Sigmoid colon (tissue), 7 donors: ENCODE data around the gene SDE2. TPM values are rescaled to one million over a fixed set of nuclear protein-coding genes. Genes with fewer than 3 reads are reported as not detected.

Source experiments
- DNase-seq: peaks from one replicate; pipeline ENCODE4 v3.0.0-alpha.2; 2019
- H3K27ac ChIP-seq, 4 donors: fragments of 200-600 bp; sonication (generic); one replicate each; pipeline ENCODE4 v1.5.1; 2016 to 2019; ENCODE audit warnings: mild to moderate bottlenecking in 1 of 4
- H3K27me3 ChIP-seq, 3 donors: fragments of 200-600 bp; sonication (generic); one replicate each; pipeline ENCODE4 v1.5.1; 2019; ENCODE audit warnings: mild to moderate bottlenecking in 1 of 3
- H3K36me3 ChIP-seq, 4 donors: fragments of 200-600 bp; sonication (generic); one replicate each; pipeline ENCODE4 v1.5.1; 2016 to 2019
- H3K4me1 ChIP-seq, 4 donors: fragments of 200-600 bp; sonication (generic); one replicate each; pipeline ENCODE4 v1.5.1; 2017 to 2019
- H3K4me3 ChIP-seq, 4 donors: fragments of 200-600 bp; sonication (generic); one replicate each; pipeline ENCODE4 v1.5.1; 2017 to 2019; ENCODE audit warnings: mild to moderate bottlenecking in 2 of 4, moderate library complexity in 1 of 4
- H3K9me3 ChIP-seq, 4 donors: fragments of 200-600 bp in 3 of 4; sonication (generic) in 3 of 4; one replicate each; pipeline versions ENCODE4 v1.5.1 to v1.6.1; 2013 to 2019
- CTCF ChIP-seq, 4 experiments: fragments of 450-650 bp in 3 of 4; fragments of 200-600 bp in 1 of 4; IDR thresholded peaks; one replicate each; pipeline ENCODE4 v1.5.1; 2016 to 2019; ENCODE audit warnings: antibody characterized with exemption in 4 of 4, mild to moderate bottlenecking in 3 of 4, moderate library complexity in 2 of 4
- EP300 ChIP-seq, 4 donors: sonication (generic); formaldehyde crosslinking; IDR thresholded peaks; one replicate each; pipeline ENCODE4 v1.6.1; 2017; ENCODE audit warnings: antibody characterized with exemption in 4 of 4
- POLR2A ChIP-seq, 2 donors: fragments of 450-650 bp; IDR thresholded peaks; one replicate each; pipeline ENCODE4 v1.6.1; 2016; ENCODE audit warnings: antibody characterized with exemption in 2 of 2, mild to moderate bottlenecking in 2 of 2, moderate library complexity in 2 of 2
- POLR2AphosphoS5 ChIP-seq, 4 donors: sonication (generic); formaldehyde crosslinking; IDR thresholded peaks; one replicate each; pipeline ENCODE4 v1.6.1; 2017; ENCODE audit warnings: antibody characterized with exemption in 4 of 4
- WGBS, 2 donors: extraction: QIAGEN DNeasy Blood & Tissue Kit; methylation state at CpG; one replicate each; pipeline ENCODE4 v1.1.7; 2013; 5-methylcytosine and 5-hydroxymethylcytosine counted together
- intact Hi-C: fragments of 100-400 bp; cut with DNase I; formaldehyde crosslinking; loops from one replicate; pipeline ENCODE4 v1.15.1; 2023
- polyA plus RNA-seq, 3 donors: library from polyadenylated mRNA; stranded (reverse); fragments of 200-250 nt; gene quantifications; one replicate each; pipeline ENCODE4 v1.2.3, GENCODE V29; 2013
- total RNA-seq, 4 donors: library from RNA; depleted of rRNA; stranded (reverse); fragments of >200 nt; gene quantifications; one replicate each; pipeline ENCODE4 v1.1.0, GENCODE V29; 2016
- donor health status: healthy with polysubstance abuse.
- donor health status: Bipolar disorder and iron deficiency.
- donor health status: healthy.

SDE2 gene
- total and polyA plus RNA-seq, 7 donors, result 9.0 to 21.9 (median 12.7) TPM

GRCh38 chr1:225962440-225962975 lies 36.6 kb downstream of the SDE2 start:
- TF ChIP-seq EP300 (IDR thresholded peaks at IDR 0.05) (no peak), CTCF (IDR thresholded peaks at IDR 0.05) (peak in 2 of 4 experiments; percentile 16 to 37)
- Histone ChIP-seq H3K4me3 (no peak overlapping the region), H3K9me3 (no peaks in the 10 kb centered on the region), H3K27ac (no peak overlapping the region), H3K36me3 (no peaks in the 10 kb centered on the region), H3K27me3 (peaks cover 0 to 12% (median 0%) of the 10 kb centered on the region in 3 donors), H3K4me1 (peaks cover 0 to 4% (median 0%) of the 10 kb centered on the region in 4 donors)
- WGBS, 2 donors, result 20 to 32% methylated on average over 21 of the region's 21 CpGs
- intact Hi-C loops, result no loop called here
- peak; percentile 60 for DNase-seq

GRCh38 chr1:225961659-225962439 lies 37.3 kb downstream of the SDE2 start:
- Histone ChIP-seq H3K9me3 (no peaks in the 10 kb centered on the region), H3K4me1 (peaks cover 0 to 4% (median 0%) of the 10 kb centered on the region in 4 donors), H3K27ac (no peak overlapping the region), H3K36me3 (no peaks in the 10 kb centered on the region), H3K4me3 (no peak overlapping the region), H3K27me3 (peaks cover 0 to 12% (median 0%) of the 10 kb centered on the region in 3 donors)
- TF ChIP-seq POLR2AphosphoS5 (IDR thresholded peaks at IDR 0.05) (no peak), EP300 (IDR thresholded peaks at IDR 0.05) (no peak), POLR2A (IDR thresholded peaks at IDR 0.05) (no peak), CTCF (IDR thresholded peaks at IDR 0.05) (no peak)
- intact Hi-C loops, result no loop called here
- WGBS, 2 donors, result 44 to 74% methylated on average over 20 of the region's 20 CpGs
- DNase-seq, result peak; percentile 33

- Histone ChIP-seq H3K4me3 (no peak overlapping the region), H3K4me1 (peaks cover 0 to 4% (median 0%) of the 10 kb centered on the region in 4 donors), H3K36me3 (no peaks in the 10 kb centered on the region), H3K27ac (no peak overlapping the region), H3K9me3 (no peaks in the 10 kb centered on the region), H3K27me3 (peaks cover 0 to 12% (median 0%) of the 10 kb centered on the region in 3 donors)
- TF ChIP-seq POLR2AphosphoS5 (IDR thresholded peaks at IDR 0.05) (no peak), EP300 (IDR thresholded peaks at IDR 0.05) (no peak), CTCF (IDR thresholded peaks at IDR 0.05) (no peak), POLR2A (IDR thresholded peaks at IDR 0.05) (no peak)
- no peak for DNase-seq
- 81 to 87% methylated on average over 3 of the region's 3 CpGs for WGBS, 2 donors
- intact Hi-C loops, result no loop called here
Observed at GRCh38 chr1:225958041-225958440, 41.1 kb downstream of the SDE2 start.

GRCh38 chr1:225954753-225955152 lies 44.4 kb downstream of the SDE2 start:
- intact Hi-C loops, result no loop called here
- Histone ChIP-seq H3K36me3 (no peaks in the 10 kb centered on the region), H3K4me3 (no peak overlapping the region), H3K27me3 (no peaks in the 10 kb centered on the region), H3K4me1 (no peaks in the 10 kb centered on the region), H3K27ac (no peak overlapping the region), H3K9me3 (no peaks in the 10 kb centered on the region)
- DNase-seq, result no peak
- 78 to 90% methylated on average over 1 of the region's 1 CpG for WGBS, 2 donors
- TF ChIP-seq EP300 (IDR thresholded peaks at IDR 0.05), result no peak
- TF ChIP-seq CTCF (IDR thresholded peaks at IDR 0.05), result no peak
- no peak for TF ChIP-seq POLR2AphosphoS5 (IDR thresholded peaks at IDR 0.05)
- TF ChIP-seq POLR2A (IDR thresholded peaks at IDR 0.05), result no peak
